Measurements from ENCODE around the gene XRN1.
"Not testable (repeated sequence)": the region's sequence is repeated elsewhere in the genome, so short reads cannot be mapped to it uniquely, and the experiment has no call there.

The XRN1 gene

GRCh38 chr3:142353571-142353970, 94.3 kb downstream of the XRN1 start:
- H3K23ac ChIP-seq (ENCODE audit: low read depth, low read length, poor library complexity) = no peak overlapping the region
- no peak overlapping the region for H3K18ac ChIP-seq (ENCODE audit: low read length)
- H3K9ac ChIP-seq (ENCODE audit: low read depth, low read length, poor library complexity) = no peak overlapping the region
- H4K91ac ChIP-seq (ENCODE audit: low read depth, low read length, poor library complexity) = no peak overlapping the region
- no peaks in the 10 kb centered on the region for H3K4me1 ChIP-seq (ENCODE audit: control insufficient read depth in 2 of 2, insufficient read depth in 1 of 2, low read depth in 1 of 2, low read length in 2 of 2)
- no peaks in the 10 kb centered on the region for H3K79me1 ChIP-seq (ENCODE audit: low read depth, low read length)
- no peak overlapping the region for H3K14ac ChIP-seq (ENCODE audit: low read length)
- no peak overlapping the region for H3K27ac ChIP-seq (replicated peaks; ENCODE audit: low read length)
- no peak overlapping the region for H2AK5ac ChIP-seq (ENCODE audit: low read depth, low read length)
- H3K9me3 ChIP-seq (replicated peaks in 1 of 2; ENCODE audit: control insufficient read depth in 2 of 2, insufficient read depth in 1 of 2, low read depth in 1 of 2, low read length in 2 of 2) = no peaks in the 10 kb centered on the region
- H2BK12ac ChIP-seq (ENCODE audit: low read length) = no peak overlapping the region
- no peak overlapping the region for H3K4me2 ChIP-seq (ENCODE audit: insufficient read depth, low read length, poor library complexity, severe bottlenecking)
- no peak overlapping the region for H2BK5ac ChIP-seq (ENCODE audit: low read length)
- H2BK120ac ChIP-seq (ENCODE audit: low read depth, low read length) = no peak overlapping the region
- no peak overlapping the region for H2BK15ac ChIP-seq (ENCODE audit: low read length)
- H3K4ac ChIP-seq (ENCODE audit: low read length) = no peak overlapping the region
- H2AFZ ChIP-seq (ENCODE audit: low read length) = no peak overlapping the region
- no peak overlapping the region for H4K8ac ChIP-seq (ENCODE audit: low read depth, low read length)
- H3K36me3 ChIP-seq (replicated peaks in 1 of 2; ENCODE audit: control insufficient read depth in 2 of 2, insufficient read depth in 2 of 2, low read length in 2 of 2) = peaks cover 10 to 86% of the 10 kb centered on the region in 2 donors
- DNase-seq (ENCODE audit: low spot score) = no peak
- no CpG with 5 or more reads among the region's 3 CpGs for WGBS, 2 donors (ENCODE audit: extremely low coverage in 2 of 2, insufficient read length in 2 of 2, insufficient replicate concordance in 1 of 2)
- H3K4me3 ChIP-seq (ENCODE audit: low read length in 2 of 2) = no peak overlapping the region
- H3K27me3 ChIP-seq (ENCODE audit: control insufficient read depth in 3 of 3, insufficient read depth in 3 of 3, low read depth in 1 of 3, low read length in 3 of 3) = no peaks in the 10 kb centered on the region

DNA sequence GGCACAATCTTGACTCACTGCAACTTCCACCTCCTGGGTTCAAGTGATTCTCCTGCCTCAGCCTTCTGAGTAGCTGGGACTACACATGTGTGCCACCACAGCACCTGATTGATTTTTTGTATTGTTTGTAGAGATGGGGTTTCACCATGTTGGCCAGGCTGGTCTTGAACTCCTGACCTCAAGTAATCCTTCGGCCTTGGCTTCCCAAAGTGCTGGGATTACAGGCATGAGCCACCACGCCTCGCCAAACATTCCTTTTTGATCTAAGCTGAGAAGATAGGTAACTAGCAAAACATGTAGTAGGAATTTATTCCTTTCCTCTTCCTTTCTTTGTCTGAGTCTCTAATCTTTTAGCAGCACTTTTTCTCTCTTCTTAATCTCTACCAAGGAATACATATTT, 95.1 kb downstream of the XRN1 start:
- H3K4me1 ChIP-seq (ENCODE audit: control insufficient read depth in 2 of 2, insufficient read depth in 1 of 2, low read depth in 1 of 2, low read length in 2 of 2); H3K9me3 ChIP-seq (replicated peaks in 1 of 2; ENCODE audit: control insufficient read depth in 2 of 2, insufficient read depth in 1 of 2, low read depth in 1 of 2, low read length in 2 of 2); H3K14ac ChIP-seq (ENCODE audit: low read length); H2BK5ac ChIP-seq (ENCODE audit: low read length); H3K79me1 ChIP-seq (ENCODE audit: low read depth, low read length); H2AK5ac ChIP-seq (ENCODE audit: low read depth, low read length); H3K27ac ChIP-seq (replicated peaks; ENCODE audit: low read length); H3K18ac ChIP-seq (ENCODE audit: low read length); H4K91ac ChIP-seq (ENCODE audit: low read depth, low read length, poor library complexity); H3K4me2 ChIP-seq (ENCODE audit: insufficient read depth, low read length, poor library complexity, severe bottlenecking); H2BK12ac ChIP-seq (ENCODE audit: low read length); H3K4me3 ChIP-seq (ENCODE audit: low read length in 2 of 2); H2BK120ac ChIP-seq (ENCODE audit: low read depth, low read length); H3K4ac ChIP-seq (ENCODE audit: low read length); H2BK15ac ChIP-seq (ENCODE audit: low read length); H3K23ac ChIP-seq (ENCODE audit: low read depth, low read length, poor library complexity); DNase-seq (ENCODE audit: low spot score); H2AFZ ChIP-seq (ENCODE audit: low read length); H3K27me3 ChIP-seq (ENCODE audit: control insufficient read depth in 3 of 3, insufficient read depth in 3 of 3, low read depth in 1 of 3, low read length in 3 of 3); H4K8ac ChIP-seq (ENCODE audit: low read depth, low read length); H3K9ac ChIP-seq (ENCODE audit: low read depth, low read length, poor library complexity): not testable (repeated sequence)
- peaks cover 10 to 86% of the 10 kb centered on the region in 2 donors for H3K36me3 ChIP-seq (replicated peaks in 1 of 2; ENCODE audit: control insufficient read depth in 2 of 2, insufficient read depth in 2 of 2, low read length in 2 of 2)
- no CpG with 5 or more reads among the region's 3 CpGs for WGBS, 2 donors (ENCODE audit: extremely low coverage in 2 of 2, insufficient read length in 2 of 2, insufficient replicate concordance in 1 of 2)

DNA sequence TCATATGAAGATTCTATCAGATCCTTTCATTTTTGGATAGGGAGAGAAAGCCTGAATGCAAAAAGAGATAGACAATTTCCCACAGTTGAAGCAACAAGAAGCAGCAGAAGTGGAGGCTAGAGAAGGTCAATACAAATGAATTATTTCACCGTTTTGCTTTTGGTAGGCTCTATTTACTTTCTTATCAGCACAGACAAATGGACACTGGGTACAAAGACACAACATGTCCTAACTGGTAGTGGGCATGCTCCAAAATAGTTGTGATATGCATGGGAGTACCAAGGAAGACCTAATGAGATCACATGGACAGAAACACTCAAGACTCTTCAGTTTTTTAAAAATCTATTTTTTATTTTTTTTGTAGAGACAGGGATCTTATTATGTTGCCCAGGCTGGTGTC, 99.4 kb downstream of the XRN1 start:
- no CpG with 5 or more reads among the region's 1 CpG for WGBS, 2 donors (ENCODE audit: extremely low coverage in 2 of 2, insufficient read length in 2 of 2, insufficient replicate concordance in 1 of 2)
- no peak overlapping the region for H3K27ac ChIP-seq (replicated peaks; ENCODE audit: low read length)
- H4K91ac ChIP-seq (ENCODE audit: low read depth, low read length, poor library complexity) = no peak overlapping the region
- H2BK5ac ChIP-seq (ENCODE audit: low read length) = no peak overlapping the region
- H3K4me3 ChIP-seq (ENCODE audit: low read length in 2 of 2) = no peak overlapping the region
- no peak for DNase-seq (ENCODE audit: low spot score)
- H2AFZ ChIP-seq (ENCODE audit: low read length) = no peak overlapping the region
- no peak overlapping the region for H2BK120ac ChIP-seq (ENCODE audit: low read depth, low read length)
- no peak overlapping the region for H3K9ac ChIP-seq (ENCODE audit: low read depth, low read length, poor library complexity)
- H3K79me1 ChIP-seq (ENCODE audit: low read depth, low read length) = no peaks in the 10 kb centered on the region
- H3K36me3 ChIP-seq (replicated peaks in 1 of 2; ENCODE audit: control insufficient read depth in 2 of 2, insufficient read depth in 2 of 2, low read length in 2 of 2) = peaks cover 4 to 67% of the 10 kb centered on the region in 2 donors
- H2AK5ac ChIP-seq (ENCODE audit: low read depth, low read length) = no peak overlapping the region
- no peak overlapping the region for H3K4me2 ChIP-seq (ENCODE audit: insufficient read depth, low read length, poor library complexity, severe bottlenecking)
- H3K9me3 ChIP-seq (replicated peaks in 1 of 2; ENCODE audit: control insufficient read depth in 2 of 2, insufficient read depth in 1 of 2, low read depth in 1 of 2, low read length in 2 of 2) = no peaks in the 10 kb centered on the region
- no peak overlapping the region for H3K14ac ChIP-seq (ENCODE audit: low read length)
- H4K8ac ChIP-seq (ENCODE audit: low read depth, low read length) = no peak overlapping the region
- H3K18ac ChIP-seq (ENCODE audit: low read length) = no peak overlapping the region
- no peak overlapping the region for H3K23ac ChIP-seq (ENCODE audit: low read depth, low read length, poor library complexity)
- no peak overlapping the region for H2BK15ac ChIP-seq (ENCODE audit: low read length)
- H2BK12ac ChIP-seq (ENCODE audit: low read length) = no peak overlapping the region
- H3K4me1 ChIP-seq (ENCODE audit: control insufficient read depth in 2 of 2, insufficient read depth in 1 of 2, low read depth in 1 of 2, low read length in 2 of 2) = no peaks in the 10 kb centered on the region
- no peaks in the 10 kb centered on the region for H3K27me3 ChIP-seq (ENCODE audit: control insufficient read depth in 3 of 3, insufficient read depth in 3 of 3, low read depth in 1 of 3, low read length in 3 of 3)
- no peak overlapping the region for H3K4ac ChIP-seq (ENCODE audit: low read length)

GRCh38 chr3:142337994-142338393, 109.8 kb downstream of the XRN1 start:
- H3K4me3 ChIP-seq (ENCODE audit: low read length in 2 of 2) = no peak overlapping the region
- H3K4ac ChIP-seq (ENCODE audit: low read length) = no peak overlapping the region
- H4K8ac ChIP-seq (ENCODE audit: low read depth, low read length) = no peak overlapping the region
- no peak overlapping the region for H4K91ac ChIP-seq (ENCODE audit: low read depth, low read length, poor library complexity)
- peaks cover 1 to 42% of the 10 kb centered on the region in 2 donors for H3K36me3 ChIP-seq (replicated peaks in 1 of 2; ENCODE audit: control insufficient read depth in 2 of 2, insufficient read depth in 2 of 2, low read length in 2 of 2)
- peaks cover 2% of the 10 kb centered on the region for H3K79me1 ChIP-seq (ENCODE audit: low read depth, low read length)
- no peak overlapping the region for H2BK15ac ChIP-seq (ENCODE audit: low read length)
- DNase-seq (ENCODE audit: low spot score) = no peak
- H3K14ac ChIP-seq (ENCODE audit: low read length) = no peak overlapping the region
- peak overlapping the region; percentile 65 for H3K23ac ChIP-seq (ENCODE audit: low read depth, low read length, poor library complexity)
- no CpG with 5 or more reads among the region's 3 CpGs for WGBS, 2 donors (ENCODE audit: extremely low coverage in 2 of 2, insufficient read length in 2 of 2, insufficient replicate concordance in 1 of 2)
- H3K27ac ChIP-seq (replicated peaks; ENCODE audit: low read length) = no peak overlapping the region
- H3K9me3 ChIP-seq (replicated peaks in 1 of 2; ENCODE audit: control insufficient read depth in 2 of 2, insufficient read depth in 1 of 2, low read depth in 1 of 2, low read length in 2 of 2) = peaks cover 0 to 20% of the 10 kb centered on the region in 2 donors
- no peaks in the 10 kb centered on the region for H3K27me3 ChIP-seq (ENCODE audit: control insufficient read depth in 3 of 3, insufficient read depth in 3 of 3, low read depth in 1 of 3, low read length in 3 of 3)
- no peak overlapping the region for H3K18ac ChIP-seq (ENCODE audit: low read length)
- H3K4me1 ChIP-seq (ENCODE audit: control insufficient read depth in 2 of 2, insufficient read depth in 1 of 2, low read depth in 1 of 2, low read length in 2 of 2) = no peaks in the 10 kb centered on the region
- H2AK5ac ChIP-seq (ENCODE audit: low read depth, low read length) = no peak overlapping the region
- no peak overlapping the region for H3K4me2 ChIP-seq (ENCODE audit: insufficient read depth, low read length, poor library complexity, severe bottlenecking)
- no peak overlapping the region for H3K9ac ChIP-seq (ENCODE audit: low read depth, low read length, poor library complexity)
- no peak overlapping the region for H2BK120ac ChIP-seq (ENCODE audit: low read depth, low read length)
- no peak overlapping the region for H2AFZ ChIP-seq (ENCODE audit: low read length)
- H2BK12ac ChIP-seq (ENCODE audit: low read length) = no peak overlapping the region
- no peak overlapping the region for H2BK5ac ChIP-seq (ENCODE audit: low read length)

All from neuronal stem cell (in vitro differentiated cells).